SK-N-SH (cell line): ENCODE data around the gene MRPL12. TPM values are rescaled to one million over a fixed set of nuclear protein-coding genes. Genes with fewer than 3 reads are reported as not detected.
A peak's percentile ranks its signal among the peaks of the same experiment; 100 is the strongest.

Experiments
- CTCF ChIA-PET: fragments of 300-600, 350-600 bp; formaldehyde crosslinking; extraction: SDS; loops from one replicate; lab custom pipeline; 2021; lab: Yijun Ruan, JAX
- POLR2A ChIA-PET: fragments of 350-600 bp; sonication (Branson Sonifier 250); formaldehyde crosslinking; extraction: SDS; loops from one replicate; lab custom pipeline; 2020; ENCODE audit warnings: antibody characterized with exemption, inconsistent platforms; lab: Yijun Ruan, JAX
- DNase-seq: peaks from one replicate; pipeline ENCODE4 v3.0.0; 2012
- H2AFZ ChIP-seq: fragments of 200-600 bp; sonication (generic); 2 replicates; pipeline ENCODE4 v1.8.1; 2016; ENCODE audit warnings: antibody characterized with exemption, mild to moderate bottlenecking, low read depth
- H3F3A ChIP-seq: fragments of 200-600 bp; sonication (generic); replicated peaks from 2 replicates; pipeline ENCODE3; 2016; ENCODE audit warnings: antibody characterized with exemption, mild to moderate bottlenecking; ENCODE audit not compliant: insufficient read depth
- H3K27ac ChIP-seq, 2 experiments: fragments of 200-500 bp in 1 of 2; fragments of 200-600 bp in 1 of 2; sonication (Bioruptor generic) in 1 of 2; sonication (generic), shearing (Covaris generic) in 1 of 2; 2 replicates each; pipeline versions ENCODE4 v1.5.1 to v1.6.1; 2014 to 2016; ENCODE audit warnings: low read depth in 2 of 2, inconsistent platforms in 1 of 2, low read length in 1 of 2, mild to moderate bottlenecking in 1 of 2, mixed read lengths in 1 of 2
- H3K27me3 ChIP-seq: fragments of 200-600 bp; sonication (generic), shearing (Covaris generic); 2 replicates; pipeline ENCODE4 v1.6.1; 2016; ENCODE audit warnings: mixed run types; ENCODE audit not compliant: insufficient read depth
- H3K36me3 ChIP-seq, 2 experiments: fragments of 200-500 bp in 1 of 2; fragments of 200-600 bp in 1 of 2; sonication (Bioruptor generic) in 1 of 2; sonication (generic) in 1 of 2; replicated peaks in 1 of 2; 2 replicates each; pipeline versions ENCODE3 to v1.5.1; 2014 to 2016; ENCODE audit warnings: low read length in 1 of 2, mild to moderate bottlenecking in 1 of 2; ENCODE audit not compliant: insufficient read depth in 2 of 2, control insufficient read depth in 1 of 2
- H3K4me1 ChIP-seq, 2 experiments: fragments of 200-500 bp in 1 of 2; fragments of 200-600 bp in 1 of 2; sonication (Bioruptor generic) in 1 of 2; sonication (generic), shearing (Covaris generic) in 1 of 2; 2 replicates each; pipeline versions ENCODE4 v1.5.1 to v1.6.1; 2014 to 2016; ENCODE audit warnings: low read depth in 1 of 2, low read length in 1 of 2, mixed run types in 1 of 2; ENCODE audit not compliant: insufficient read depth in 2 of 2, control insufficient read depth in 1 of 2
- H3K4me2 ChIP-seq: fragments of 200-600 bp; sonication (generic), shearing (Covaris generic); 2 replicates; pipeline ENCODE4 v1.6.1; 2017; ENCODE audit warnings: mixed run types
- H3K4me3 ChIP-seq, 2 experiments: fragments of 200-500 bp in 1 of 2; fragments of 200-600 bp in 1 of 2; sonication (Bioruptor generic) in 1 of 2; sonication (generic), shearing (Covaris generic) in 1 of 2; 2 replicates each; pipeline versions ENCODE4 v1.5.1 to v1.8.1; 2014 to 2016; ENCODE audit warnings: low read depth in 2 of 2, inconsistent platforms in 1 of 2, low read length in 1 of 2, mild to moderate bottlenecking in 1 of 2, mixed read lengths in 1 of 2, moderate library complexity in 1 of 2
- H3K79me2 ChIP-seq: fragments of 200-600 bp; sonication (generic); 2 replicates; pipeline ENCODE4 v1.8.1; 2017; ENCODE audit warnings: mild to moderate bottlenecking; ENCODE audit not compliant: insufficient read depth
- H3K9ac ChIP-seq: fragments of 200-600 bp; sonication (generic); 2 replicates; pipeline ENCODE4 v1.6.1; 2017; ENCODE audit warnings: mixed run types
- H3K9me2 ChIP-seq: fragments of 200-600 bp; sonication (generic); 2 replicates; pipeline ENCODE4 v1.6.1; 2017; ENCODE audit warnings: mixed run types
- H3K9me3 ChIP-seq: fragments of 200-600 bp; sonication (generic); 2 replicates; pipeline ENCODE4 v1.6.1; 2017; ENCODE audit warnings: mixed run types, mild to moderate bottlenecking, moderate library complexity
- H4K20me1 ChIP-seq: fragments of 200-600 bp; sonication (generic); 2 replicates; pipeline ENCODE4 v1.6.1; 2017; ENCODE audit warnings: mild to moderate bottlenecking, mixed run types; ENCODE audit not compliant: insufficient read depth
- CHD2 ChIP-seq: fragments of 150-350 bp; IDR thresholded peaks from 2 replicates; pipeline ENCODE4 v1.6.1; 2018; ENCODE audit warnings: low read length; ENCODE audit not compliant: partially characterized antibody
- FOSL2 ChIP-seq: IDR thresholded peaks from 2 replicates; pipeline ENCODE4 v1.4.0; 2012; ENCODE audit warnings: low read depth, mild to moderate bottlenecking, moderate library complexity, borderline replicate concordance
- FOXM1 ChIP-seq: IDR thresholded peaks from 2 replicates; pipeline ENCODE4 v1.4.0; 2012; ENCODE audit warnings: low read depth, mild to moderate bottlenecking
- GABPA ChIP-seq: IDR thresholded peaks from 2 replicates; pipeline ENCODE4 v1.4.0; 2012; ENCODE audit warnings: low read depth, mild to moderate bottlenecking
- JUND ChIP-seq: IDR thresholded peaks from 2 replicates; pipeline ENCODE4 v1.4.0; 2012
- MEF2A ChIP-seq: IDR thresholded peaks from 2 replicates; pipeline ENCODE4 v1.4.0; 2012; ENCODE audit warnings: low read depth, borderline replicate concordance
- MXI1 ChIP-seq: IDR thresholded peaks from 2 replicates; pipeline ENCODE4 v1.6.1; 2012; ENCODE audit warnings: mild to moderate bottlenecking, low read depth, low read length, improper control_type of control experiment
- NFIC ChIP-seq: IDR thresholded peaks from 2 replicates; pipeline ENCODE4 v1.4.0; 2012; ENCODE audit warnings: borderline replicate concordance
- NRF1 ChIP-seq: IDR thresholded peaks from 2 replicates; pipeline ENCODE4 v1.6.1; 2012; ENCODE audit warnings: low read depth, mild to moderate bottlenecking, low read length
- POLR2AphosphoS5 ChIP-seq: IDR thresholded peaks from 2 replicates; pipeline ENCODE4 v1.6.1; 2012; ENCODE audit warnings: low read depth, low read length
- RAD21 ChIP-seq: IDR thresholded peaks from 2 replicates; pipeline ENCODE4 v1.6.1; 2012; ENCODE audit warnings: mild to moderate bottlenecking, low read length
- RCOR1 ChIP-seq: fragments of 150-350 bp; IDR thresholded peaks from 2 replicates; pipeline ENCODE4 v1.6.1; 2017; ENCODE audit warnings: antibody characterized with exemption, low read length
- SIN3A ChIP-seq: IDR thresholded peaks from 2 replicates; pipeline ENCODE4 v1.6.1; 2012; ENCODE audit warnings: low read depth, mild to moderate bottlenecking, low read length, moderate library complexity, borderline replicate concordance
- SMC3 ChIP-seq: IDR thresholded peaks from 2 replicates; pipeline ENCODE4 v1.6.1; 2012; ENCODE audit warnings: low read depth, low read length, improper control_type of control experiment
- TAF1 ChIP-seq: IDR thresholded peaks from 2 replicates; pipeline ENCODE4 v1.6.1; 2012; ENCODE audit warnings: low read depth, mild to moderate bottlenecking, low read length, moderate library complexity, borderline replicate concordance
- TEAD4 ChIP-seq: IDR thresholded peaks from 2 replicates; pipeline ENCODE4 v1.4.0; 2012; ENCODE audit warnings: mild to moderate bottlenecking, borderline replicate concordance; ENCODE audit not compliant: insufficient read depth
- YY1 ChIP-seq: IDR thresholded peaks from 2 replicates; pipeline ENCODE4 v1.4.0; 2012; ENCODE audit warnings: low read depth, mild to moderate bottlenecking
- WGBS: methylation state at CpG from one replicate; pipeline ENCODE4 v1.1.6; 2017; ENCODE audit warnings: low lambda C conversion rate; 5-methylcytosine and 5-hydroxymethylcytosine counted together
- polyA plus RNA-seq, 3 experiments: library from polyadenylated mRNA; depleted of rRNA; stranded (reverse); fragments of >200 nt; gene quantifications; 2 replicates each; pipeline ENCODE4 v1.2.3, GENCODE V29; 2012
- TF ChIP-seq, protein P1 (sequence below): fragments of 150-350 bp; IDR thresholded peaks from 2 replicates; pipeline ENCODE4 v1.6.1; 2017; ENCODE audit warnings: antibody characterized with exemption, low read length, low read depth, borderline replicate concordance
- TF ChIP-seq, protein P2 (sequence below): IDR thresholded peaks from 2 replicates; pipeline ENCODE4 v1.4.0; 2012; ENCODE audit warnings: low read depth, borderline replicate concordance
- TF ChIP-seq, protein P3 (sequence below): fragments of 150-350 bp; IDR thresholded peaks from 2 replicates; pipeline ENCODE4 v1.6.1; 2016; ENCODE audit warnings: mild to moderate bottlenecking, low read depth, low read length
- TF ChIP-seq, protein P4 (sequence below): IDR thresholded peaks from 2 replicates; pipeline ENCODE4 v1.4.0; 2012; ENCODE audit warnings: low read depth, borderline replicate concordance
- TF ChIP-seq, protein P5 (sequence below): IDR thresholded peaks from 2 replicates; pipeline ENCODE4 v1.4.0; 2012; ENCODE audit warnings: low read depth

The MRPL12 gene
- polyA plus RNA-seq, 1 of the 3 experiments (the other 2 are of a cell fraction): 322 TPM

DNA sequence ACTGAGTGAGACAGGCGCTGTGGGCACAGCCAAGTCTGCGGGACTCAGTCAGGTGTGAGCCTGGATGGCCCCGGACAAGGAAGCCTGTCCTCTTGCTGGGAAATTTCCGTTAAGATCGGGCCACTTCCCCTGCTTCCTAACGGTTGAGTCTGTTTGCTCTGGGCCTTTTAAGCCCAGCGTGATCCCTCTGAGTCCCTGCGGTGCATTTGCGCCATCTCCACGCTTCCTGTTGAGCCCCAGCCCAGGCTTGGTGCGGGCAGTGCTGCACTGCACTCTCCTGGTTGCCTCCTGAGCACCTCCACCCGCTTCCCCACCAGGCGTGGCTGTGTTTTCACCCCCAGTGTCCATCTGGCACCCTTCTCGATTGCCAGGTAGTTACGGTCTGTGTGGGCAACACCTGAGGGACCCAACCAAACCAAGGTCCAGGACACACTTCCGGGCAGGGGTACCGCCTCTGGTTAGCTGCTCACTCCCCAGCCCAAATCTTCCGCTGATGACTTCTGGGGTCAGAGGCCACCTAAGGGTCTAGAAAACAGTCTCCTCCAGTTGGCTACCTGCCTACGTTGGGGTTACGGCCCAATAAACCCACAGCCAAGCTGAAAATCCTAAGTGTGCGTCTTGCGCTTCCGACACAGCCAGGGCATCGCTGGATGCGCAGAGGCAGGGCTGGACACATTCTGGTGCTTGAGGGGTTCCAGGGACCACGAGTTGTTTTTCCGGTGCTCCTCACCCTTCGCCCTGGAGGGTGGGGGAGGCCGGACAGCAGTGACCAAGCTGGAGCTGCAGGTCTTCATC, 7.5 kb downstream of the MRPL12 start (continued):
- TF ChIP-seq FOSL2: no peak
- no peak for TF ChIP-seq JUND
- no peak for TF ChIP-seq FOXM1

DNA sequence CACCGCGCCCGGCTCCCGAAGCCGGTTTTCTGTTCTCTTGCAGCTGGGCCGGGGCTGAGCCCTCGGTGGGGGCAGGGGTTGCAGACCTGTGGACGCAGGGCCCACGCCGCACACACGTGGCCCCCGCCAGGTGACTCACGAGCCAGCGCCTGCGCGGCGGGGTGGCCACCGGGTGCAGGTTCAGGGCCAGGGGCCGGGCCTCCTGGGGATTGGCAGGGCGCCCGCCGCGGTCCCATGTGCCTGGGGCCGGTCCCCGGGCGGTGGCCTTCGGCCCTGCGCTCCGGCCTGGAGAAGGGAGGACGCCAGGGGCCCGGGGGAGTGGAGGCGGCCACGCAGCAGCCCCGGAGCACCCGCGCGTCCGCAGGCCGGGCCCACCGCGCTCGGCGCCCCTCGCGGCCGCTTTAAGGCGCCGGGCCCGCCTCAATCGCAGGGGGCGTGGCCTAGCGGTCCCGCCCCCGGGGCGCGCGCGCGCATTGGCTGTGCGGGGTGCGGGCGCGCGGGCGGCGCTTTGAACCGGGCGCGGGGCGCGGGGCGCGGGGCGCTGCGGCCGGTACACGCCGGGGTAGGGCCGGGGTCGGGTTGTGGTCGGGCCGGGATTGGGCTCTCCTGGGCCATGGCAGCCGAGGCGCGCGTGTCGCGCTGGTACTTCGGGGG, 8.8 kb downstream of the MRPL12 start, which contains the start of gene SLC25A10:
SLC25A10 (plus strand) TSS at position 471 of the 654 bp plus-strand sequence; CDS start at position 614, 143 bp downstream.
- Histone ChIP-seq H3F3A (peaks cover 28% of the 10 kb centered on the region), H3K9me3 (no peaks in the 10 kb centered on the region), H4K20me1 (no peaks in the 10 kb centered on the region), H3K9me2 (no peaks in the 10 kb centered on the region), H3K27ac (peak within 1 kb of the TSS; percentile 36 to 83), H3K4me1 (peaks cover 22 to 33% of the 10 kb centered on the region in 2 experiments; a peak in 3 of 4 replicates), H3K4me3 (peak within 1 kb of the TSS; percentile 73 to 80), H3K4me2 (peak within 1 kb of the TSS; percentile 89), H3K36me3 (peaks cover 4 to 25% of the 10 kb centered on the region in 2 experiments), H3K27me3 (no peaks in the 10 kb centered on the region), H3K79me2 (peaks cover 24% of the 10 kb centered on the region; the same call in 1 of the 2 replicates), H3K9ac (peak within 1 kb of the TSS; percentile 69), H2AFZ (peak within 1 kb of the TSS; percentile 45; the same call in 1 of the 2 replicates)
- ChIA-PET POLR2A (interaction anchor here (0.6 to 3.8 kb wide), 11 partner anchors 9 to 267 kb away, joined by 3 to 30 read pairs (median 5); partner anchors contain the start of genes CCDC137, MRPL12 and OXLD1), CTCF (interaction anchor here (1.0 to 4.4 kb wide), 7 partner anchors 11 to 308 kb away, joined by 3 to 33 read pairs (median 5); partner anchors contain the start of genes ARL16 and HGS)
- WGBS: 1% methylated on average over 39 of the region's 89 CpGs
- peak; percentile 99 for DNase-seq
- peak; percentile 63; the same call in 1 of the 2 replicates for TF ChIP-seq SIN3A
- no peak for TF ChIP-seq MEF2A
- peak; percentile 9 for TF ChIP-seq CHD2
- no peak; the same call in 1 of the 2 replicates for TF ChIP-seq JUND
- TF ChIP-seq POLR2AphosphoS5: peak; percentile 59; the same call in 1 of the 2 replicates
- TF ChIP-seq, protein P1, sequence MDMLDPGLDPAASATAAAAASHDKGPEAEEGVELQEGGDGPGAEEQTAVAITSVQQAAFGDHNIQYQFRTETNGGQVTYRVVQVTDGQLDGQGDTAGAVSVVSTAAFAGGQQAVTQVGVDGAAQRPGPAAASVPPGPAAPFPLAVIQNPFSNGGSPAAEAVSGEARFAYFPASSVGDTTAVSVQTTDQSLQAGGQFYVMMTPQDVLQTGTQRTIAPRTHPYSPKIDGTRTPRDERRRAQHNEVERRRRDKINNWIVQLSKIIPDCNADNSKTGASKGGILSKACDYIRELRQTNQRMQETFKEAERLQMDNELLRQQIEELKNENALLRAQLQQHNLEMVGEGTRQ: no peak
- TF ChIP-seq, protein P2, sequence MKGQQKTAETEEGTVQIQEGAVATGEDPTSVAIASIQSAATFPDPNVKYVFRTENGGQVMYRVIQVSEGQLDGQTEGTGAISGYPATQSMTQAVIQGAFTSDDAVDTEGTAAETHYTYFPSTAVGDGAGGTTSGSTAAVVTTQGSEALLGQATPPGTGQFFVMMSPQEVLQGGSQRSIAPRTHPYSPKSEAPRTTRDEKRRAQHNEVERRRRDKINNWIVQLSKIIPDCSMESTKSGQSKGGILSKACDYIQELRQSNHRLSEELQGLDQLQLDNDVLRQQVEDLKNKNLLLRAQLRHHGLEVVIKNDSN: peak; percentile 85
- TF ChIP-seq FOXM1: no peak
- TF ChIP-seq, protein P3, sequence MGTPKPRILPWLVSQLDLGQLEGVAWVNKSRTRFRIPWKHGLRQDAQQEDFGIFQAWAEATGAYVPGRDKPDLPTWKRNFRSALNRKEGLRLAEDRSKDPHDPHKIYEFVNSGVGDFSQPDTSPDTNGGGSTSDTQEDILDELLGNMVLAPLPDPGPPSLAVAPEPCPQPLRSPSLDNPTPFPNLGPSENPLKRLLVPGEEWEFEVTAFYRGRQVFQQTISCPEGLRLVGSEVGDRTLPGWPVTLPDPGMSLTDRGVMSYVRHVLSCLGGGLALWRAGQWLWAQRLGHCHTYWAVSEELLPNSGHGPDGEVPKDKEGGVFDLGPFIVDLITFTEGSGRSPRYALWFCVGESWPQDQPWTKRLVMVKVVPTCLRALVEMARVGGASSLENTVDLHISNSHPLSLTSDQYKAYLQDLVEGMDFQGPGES: no peak
- TF ChIP-seq RAD21: no peak
- TF ChIP-seq, protein P4, sequence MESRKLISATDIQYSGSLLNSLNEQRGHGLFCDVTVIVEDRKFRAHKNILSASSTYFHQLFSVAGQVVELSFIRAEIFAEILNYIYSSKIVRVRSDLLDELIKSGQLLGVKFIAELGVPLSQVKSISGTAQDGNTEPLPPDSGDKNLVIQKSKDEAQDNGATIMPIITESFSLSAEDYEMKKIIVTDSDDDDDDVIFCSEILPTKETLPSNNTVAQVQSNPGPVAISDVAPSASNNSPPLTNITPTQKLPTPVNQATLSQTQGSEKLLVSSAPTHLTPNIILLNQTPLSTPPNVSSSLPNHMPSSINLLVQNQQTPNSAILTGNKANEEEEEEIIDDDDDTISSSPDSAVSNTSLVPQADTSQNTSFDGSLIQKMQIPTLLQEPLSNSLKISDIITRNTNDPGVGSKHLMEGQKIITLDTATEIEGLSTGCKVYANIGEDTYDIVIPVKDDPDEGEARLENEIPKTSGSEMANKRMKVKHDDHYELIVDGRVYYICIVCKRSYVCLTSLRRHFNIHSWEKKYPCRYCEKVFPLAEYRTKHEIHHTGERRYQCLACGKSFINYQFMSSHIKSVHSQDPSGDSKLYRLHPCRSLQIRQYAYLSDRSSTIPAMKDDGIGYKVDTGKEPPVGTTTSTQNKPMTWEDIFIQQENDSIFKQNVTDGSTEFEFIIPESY: no peak
- TF ChIP-seq, protein P5, sequence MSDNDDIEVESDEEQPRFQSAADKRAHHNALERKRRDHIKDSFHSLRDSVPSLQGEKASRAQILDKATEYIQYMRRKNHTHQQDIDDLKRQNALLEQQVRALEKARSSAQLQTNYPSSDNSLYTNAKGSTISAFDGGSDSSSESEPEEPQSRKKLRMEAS: peak; percentile 98
- no peak for TF ChIP-seq TEAD4
- no peak for TF ChIP-seq RCOR1
- TF ChIP-seq YY1: no peak
- no peak for TF ChIP-seq SMC3
- peak; percentile 81 for TF ChIP-seq MXI1
- no peak; the same call in 1 of the 2 replicates for TF ChIP-seq NFIC
- no peak for TF ChIP-seq TAF1
- TF ChIP-seq GABPA: no peak
- TF ChIP-seq NRF1: peak; percentile 64
